Natural killer cell (primary cell): ENCODE results near the gene SF3B6. TPM values are rescaled to one million over a fixed set of nuclear protein-coding genes. Genes with fewer than 3 reads are reported as not detected.

Source experiments
- ATAC-seq, 3 donors: fragments of 150-1000 bp in 2 of 3; fragments of 200-7000 bp in 1 of 3; cut with Tn5 transposase; 1 replicate in 1 of 3; 2 replicates in 2 of 3; pipeline ENCODE4 v1.10.0; 2021; ENCODE audit warnings: mild to moderate bottlenecking in 2 of 3, moderate library complexity in 2 of 3
- DNase-seq, 2 donors: peaks; one replicate each; pipeline versions ENCODE4 v3.0.0 to v3.0.0-alpha.2; 2013 to 2021; ENCODE audit warnings: mixed read lengths in 1 of 2
- H3K27ac ChIP-seq: one replicate; pipeline ENCODE4 v1.5.1; 2013; ENCODE audit warnings: mild to moderate bottlenecking, low read length
- H3K27me3 ChIP-seq: one replicate; pipeline ENCODE4 v1.6.1; 2013; ENCODE audit warnings: low read length; ENCODE audit not compliant: control insufficient read depth, insufficient read depth
- H3K36me3 ChIP-seq: one replicate; pipeline ENCODE4 v1.6.1; 2013; ENCODE audit warnings: low read length; ENCODE audit not compliant: control insufficient read depth, insufficient read depth
- H3K4me1 ChIP-seq: one replicate; pipeline ENCODE4 v1.6.1; 2013; ENCODE audit warnings: low read length; ENCODE audit not compliant: control insufficient read depth, insufficient read depth
- H3K4me3 ChIP-seq: one replicate; pipeline ENCODE4 v1.5.1; 2013; ENCODE audit warnings: low read length
- H3K9me3 ChIP-seq: one replicate; pipeline ENCODE4 v1.6.1; 2013; ENCODE audit warnings: low read length; ENCODE audit not compliant: control insufficient read depth, insufficient read depth
- H3K27ac Mint-ChIP-seq, 2 donors: one replicate each; pipeline ENCODE4 v1.8.0; 2022; ENCODE audit warnings: mild to moderate bottlenecking in 2 of 2, mixed read lengths in 2 of 2, moderate library complexity in 1 of 2
- H3K27me3 Mint-ChIP-seq, 2 donors: one replicate each; pipeline ENCODE4 v1.8.0; 2022; ENCODE audit warnings: low read depth in 2 of 2, mixed read lengths in 2 of 2
- H3K36me3 Mint-ChIP-seq: one replicate; pipeline ENCODE4 v1.8.0; 2022; ENCODE audit warnings: mixed read lengths
- H3K4me1 Mint-ChIP-seq, 2 donors: one replicate each; pipeline ENCODE4 v1.8.0; 2022; ENCODE audit warnings: mixed read lengths in 2 of 2
- H3K4me3 Mint-ChIP-seq: one replicate; pipeline ENCODE4 v1.8.0; 2022; ENCODE audit warnings: mild to moderate bottlenecking, moderate library complexity, mixed read lengths
- H3K9me3 Mint-ChIP-seq, 2 donors: one replicate each; pipeline ENCODE4 v1.8.0; 2022; ENCODE audit warnings: mixed read lengths in 2 of 2
- CTCF ChIP-seq: fragments of 200-600 bp; IDR thresholded peaks from one replicate; pipeline ENCODE4 v1.8.0; 2022; ENCODE audit warnings: antibody characterized with exemption
- WGBS: methylation state at CpG from one replicate; pipeline ENCODE4 v1.1.7; 2013; ENCODE audit warnings: missing lambda C conversion rate; ENCODE audit not compliant: insufficient coverage; 5-methylcytosine and 5-hydroxymethylcytosine counted together
- intact Hi-C: fragments of 100-400 bp; cut with micrococcal nuclease; formaldehyde crosslinking; loops from one replicate; pipeline ENCODE4 v1.14.2; 2022
- total RNA-seq, 4 donors: library from RNA; stranded (reverse); fragments of 120-200 nt in 1 of 4; gene quantifications; one replicate each; pipeline versions ENCODE4 v1.2.3 to v1.2.4, GENCODE V29; 2013 to 2022

Gene SF3B6
- total RNA-seq, 3 donors from 2014 or later (not counting 1 experiment from before 2014, with no cell fraction given) = 57.2 to 65.1 (median 57.4) TPM

GRCh38 chr2:24019729-24020128 lies 56.4 kb downstream of the SF3B6 start:
- no peaks in the 10 kb centered on the region for H3K27me3 ChIP-seq
- no peaks in the 10 kb centered on the region for H3K27me3 Mint-ChIP-seq
- no peak overlapping the region for H3K4me3 ChIP-seq
- H3K27ac Mint-ChIP-seq = no peak overlapping the region
- DNase-seq (no peak), ATAC-seq (no peak)
- peaks cover 3% of the 10 kb centered on the region for H3K36me3 ChIP-seq
- TF ChIP-seq CTCF = no peak
- no peak overlapping the region for H3K4me3 Mint-ChIP-seq
- intact Hi-C loops = no loop called here
- no peaks in the 10 kb centered on the region for H3K9me3 Mint-ChIP-seq
- no peaks in the 10 kb centered on the region for H3K4me1 ChIP-seq
- no peaks in the 10 kb centered on the region for H3K36me3 Mint-ChIP-seq
- H3K9me3 ChIP-seq = no peaks in the 10 kb centered on the region
- 99% methylated on average over 5 of the region's 5 CpGs for WGBS
- H3K27ac ChIP-seq = no peak overlapping the region
- H3K4me1 Mint-ChIP-seq = peaks cover 0 to 4% of the 10 kb centered on the region in 2 donors

- Mint-ChIP-seq H3K4me1 (no peaks in the 10 kb centered on the region), H3K4me3 (no peak overlapping the region), H3K27ac (no peak overlapping the region), H3K36me3 (no peaks in the 10 kb centered on the region), H3K27me3 (no peaks in the 10 kb centered on the region), H3K9me3 (no peaks in the 10 kb centered on the region)
- intact Hi-C loops = no loop called here
- WGBS = 92% methylated on average over 7 of the region's 9 CpGs
- H3K9me3 ChIP-seq = no peaks in the 10 kb centered on the region
- TF ChIP-seq CTCF = no peak
- H3K27ac ChIP-seq = no peak overlapping the region
- H3K4me3 ChIP-seq = no peak overlapping the region
- DNase-seq (no peak), ATAC-seq (no peak)
- H3K4me1 ChIP-seq = no peaks in the 10 kb centered on the region
- no peaks in the 10 kb centered on the region for H3K27me3 ChIP-seq
- peaks cover 3% of the 10 kb centered on the region for H3K36me3 ChIP-seq
Observed at GRCh38 chr2:24018241-24018640, 57.9 kb downstream of the SF3B6 start.

GRCh38 chr2:24017711-24018110 lies 58.4 kb downstream of the SF3B6 start:
- no peaks in the 10 kb centered on the region for H3K4me1 ChIP-seq
- Mint-ChIP-seq H3K36me3 (no peaks in the 10 kb centered on the region), H3K4me1 (no peaks in the 10 kb centered on the region), H3K27ac (no peak overlapping the region), H3K27me3 (peaks cover under 1 to 1% of the 10 kb centered on the region in 2 donors), H3K4me3 (no peak overlapping the region), H3K9me3 (no peaks in the 10 kb centered on the region)
- intact Hi-C loops = no loop called here
- no peak overlapping the region for H3K4me3 ChIP-seq
- WGBS = 89% methylated on average over 7 of the region's 8 CpGs
- H3K36me3 ChIP-seq = peaks cover 1% of the 10 kb centered on the region
- DNase-seq (no peak), ATAC-seq (no peak)
- TF ChIP-seq CTCF = no peak
- H3K27ac ChIP-seq = no peak overlapping the region
- H3K27me3 ChIP-seq = no peaks in the 10 kb centered on the region
- H3K9me3 ChIP-seq = no peaks in the 10 kb centered on the region

Other genes starting within 250 kb of the SF3B6 start
- 10 to 100 TPM; 71.5 to 85.7 (median 84.0) TPM for gene ATAD2B, start 149.2 kb downstream of the SF3B6 start, total RNA-seq
- 10 to 100 TPM; 14.7 to 18.0 (median 16.2) TPM for gene UBXN2A, start 135.9 kb downstream of the SF3B6 start, total RNA-seq
- gene MFSD2B, start 66.2 kb downstream of the SF3B6 start, total RNA-seq = 1 to 10 TPM in 1 of 3 donors, under 1 TPM in 1, not detected in 1; 0.93 to 1.1 TPM
- 10 to 100 TPM in 2 of 3 donors, 1 to 10 TPM in 1; 2.4 to 11.8 (median 11.2) TPM for gene WDCP, start 28.9 kb downstream of the SF3B6 start, total RNA-seq
- gene FKBP1B, start 26.6 kb downstream of the SF3B6 start, total RNA-seq = 1 to 10 TPM; 1.5 to 3.4 (median 3.3) TPM
- 1 to 10 TPM; 1.6 to 2.6 (median 2.0) TPM for gene TP53I3, start 8.5 kb upstream of the SF3B6 start, total RNA-seq
- not detected for gene PFN4, start 47.0 kb upstream of the SF3B6 start, total RNA-seq
- 10 to 100 TPM; 31.4 to 35.9 (median 31.5) TPM for gene FAM228B, start 47.1 kb upstream of the SF3B6 start, total RNA-seq
- gene FAM228A, start 98.7 kb upstream of the SF3B6 start, total RNA-seq = under 1 TPM in 2 of 3 donors, not detected in 1; 0.34 to 0.82 TPM